Neural crest cell (in vitro differentiated cells): ENCODE measurements around the gene KRTAP2-3. TPM values are rescaled to one million over a fixed set of nuclear protein-coding genes. Genes with fewer than 3 reads are reported as not detected.

Source experiments
- DNase-seq: peaks from one replicate; pipeline ENCODE4 v3.0.0; 2021; ENCODE audit warnings: low read depth, mixed read lengths, low spot score
- H3K27ac Mint-ChIP-seq: one replicate; pipeline ENCODE4 v1.8.0; 2021; ENCODE audit warnings: mild to moderate bottlenecking, mixed read lengths; ENCODE audit not compliant: unreplicated experiment
- H3K27me3 Mint-ChIP-seq: 2 replicates; pipeline ENCODE4 v1.8.0; 2021; ENCODE audit warnings: low read depth, mild to moderate bottlenecking, mixed read lengths
- H3K36me3 Mint-ChIP-seq: 2 replicates; pipeline ENCODE4 v1.8.0; 2021; ENCODE audit warnings: low read depth, mild to moderate bottlenecking, mixed read lengths
- H3K4me1 Mint-ChIP-seq: 2 replicates; pipeline ENCODE4 v1.8.0; 2021; ENCODE audit warnings: mixed read lengths
- H3K4me3 Mint-ChIP-seq: one replicate; pipeline ENCODE4 v1.8.0; 2021; ENCODE audit warnings: mild to moderate bottlenecking, mixed read lengths
- H3K9me3 Mint-ChIP-seq: 2 replicates; pipeline ENCODE4 v1.8.0; 2021; ENCODE audit warnings: mixed read lengths
- CTCF ChIP-seq: fragments of 200-600 bp; sonication (generic); conservative IDR thresholded peaks from 2 replicates; pipeline ENCODE4 v1.5.0; 2021; ENCODE audit warnings: antibody characterized with exemption, mild to moderate bottlenecking
- total RNA-seq: library from RNA; stranded (reverse); gene quantifications from 2 replicates; pipeline ENCODE4 v1.2.1, GENCODE V29; 2021

Gene KRTAP2-3
- total RNA-seq, 1 donor from 2014 or later = not detected

DNA sequence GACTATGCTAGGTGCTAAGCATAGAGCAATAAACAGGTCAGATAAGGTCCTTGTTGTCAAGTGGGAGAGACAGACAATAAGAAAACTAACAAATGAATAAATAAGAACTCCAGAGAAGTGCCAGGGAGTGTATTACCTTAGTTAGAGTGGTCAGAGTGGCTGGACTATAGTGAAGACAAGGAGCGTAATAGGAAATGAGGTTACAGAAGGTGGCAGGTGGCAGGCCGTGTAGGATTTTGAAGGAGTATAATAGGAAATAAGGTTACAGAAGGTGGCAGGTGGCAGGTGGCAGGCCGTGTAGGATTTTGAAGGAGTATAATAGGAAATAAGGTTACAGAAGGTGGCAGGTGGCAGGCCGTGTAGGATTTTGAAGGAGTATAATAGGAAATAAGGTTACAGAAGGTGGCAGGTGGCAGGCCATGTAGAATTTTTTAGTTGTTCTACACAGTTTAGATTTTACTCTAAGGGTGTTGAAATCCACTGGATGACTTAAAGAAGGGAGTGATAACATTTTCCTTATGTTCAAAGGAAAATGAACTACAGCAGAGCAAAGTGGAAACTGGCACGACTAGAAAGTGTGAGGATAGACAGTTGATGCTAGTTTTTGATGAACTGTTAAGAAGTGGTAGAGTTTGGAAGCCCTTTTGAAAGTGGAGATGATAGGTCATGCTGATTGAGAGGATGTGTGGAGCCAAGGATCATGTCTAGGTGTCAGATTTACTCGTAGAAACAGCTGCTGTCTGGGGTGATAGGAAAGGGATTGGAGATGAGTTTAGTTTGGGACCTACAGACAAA is 47.4 kb downstream of the KRTAP2-3 start:
- no peak for DNase-seq
- H3K27ac Mint-ChIP-seq = no peak overlapping the region
- H3K36me3 Mint-ChIP-seq = no peaks in the 10 kb centered on the region
- no peak overlapping the region for H3K4me3 Mint-ChIP-seq
- H3K4me1 Mint-ChIP-seq = peaks cover 5% of the 10 kb centered on the region
- TF ChIP-seq CTCF = no peak
- H3K9me3 Mint-ChIP-seq = no peaks in the 10 kb centered on the region
- no peaks in the 10 kb centered on the region for H3K27me3 Mint-ChIP-seq

DNA sequence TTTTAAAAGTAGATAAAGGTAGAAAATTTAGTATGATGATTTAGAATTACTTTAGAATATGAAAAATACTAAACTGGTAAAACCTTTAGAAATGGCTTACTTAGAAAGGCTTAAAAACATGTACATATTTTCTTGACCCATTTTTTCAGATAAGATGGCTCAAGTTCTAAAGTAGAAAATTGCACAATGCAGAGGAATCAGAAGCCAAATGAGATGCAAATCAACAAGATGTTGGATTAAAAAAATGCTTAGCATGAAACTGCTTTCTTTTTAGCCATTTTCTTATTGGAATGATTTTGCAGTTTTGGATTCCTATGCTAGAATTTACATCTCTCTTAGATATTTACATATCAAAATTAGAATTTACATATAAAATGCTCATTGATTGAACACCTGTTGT is 49.5 kb downstream of the KRTAP2-3 start:
- Mint-ChIP-seq H3K27ac (no peak overlapping the region), H3K4me1 (no peaks in the 10 kb centered on the region), H3K9me3 (no peaks in the 10 kb centered on the region), H3K4me3 (no peak overlapping the region), H3K27me3 (no peaks in the 10 kb centered on the region), H3K36me3 (no peaks in the 10 kb centered on the region)
- DNase-seq = no peak
- no peak for TF ChIP-seq CTCF

DNA sequence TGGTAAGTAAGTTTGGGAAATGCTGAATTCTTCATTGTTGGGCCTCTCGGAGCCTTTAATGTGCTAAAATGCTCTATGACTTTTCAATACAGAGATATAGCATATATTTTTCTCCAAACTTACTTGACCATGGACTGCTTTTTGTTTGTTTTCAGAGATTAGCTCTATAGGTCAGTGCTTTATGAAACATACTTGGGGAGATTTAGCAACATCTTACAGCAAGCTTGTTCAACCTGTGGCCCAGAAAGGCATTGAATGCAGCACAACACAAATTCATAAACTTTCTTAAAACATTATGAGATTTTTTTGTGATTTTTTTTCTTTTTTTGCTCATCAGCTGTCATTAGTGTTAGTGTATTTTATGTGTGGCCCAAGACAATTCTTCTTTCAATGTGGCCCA is 50.0 kb downstream of the KRTAP2-3 start:
- Mint-ChIP-seq H3K4me3 (no peak overlapping the region), H3K36me3 (no peaks in the 10 kb centered on the region), H3K4me1 (no peaks in the 10 kb centered on the region), H3K27me3 (no peaks in the 10 kb centered on the region), H3K27ac (no peak overlapping the region), H3K9me3 (no peaks in the 10 kb centered on the region)
- no peak for DNase-seq
- TF ChIP-seq CTCF = no peak

DNA sequence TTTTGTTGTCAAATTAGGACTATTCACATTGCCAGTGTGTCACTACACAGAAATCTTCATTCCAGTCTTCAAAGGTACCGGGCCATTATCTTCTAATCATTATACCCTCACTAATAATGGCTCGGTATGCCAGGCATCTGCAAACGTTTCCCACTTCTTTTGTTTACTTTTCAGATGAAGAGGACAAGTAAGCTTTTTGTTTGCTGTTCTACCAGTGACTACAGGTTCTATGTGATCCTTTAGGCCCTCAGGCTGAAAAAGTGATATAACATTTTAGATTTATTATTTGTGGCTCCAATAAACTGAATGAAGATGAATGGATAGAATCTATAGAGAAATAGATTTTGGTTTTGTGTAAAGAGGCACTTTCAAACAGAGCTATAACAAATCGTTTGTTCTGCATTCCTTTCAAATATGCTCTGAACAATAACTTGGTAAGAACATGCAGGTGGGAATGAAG is 50.6 kb downstream of the KRTAP2-3 start:
- no peak for TF ChIP-seq CTCF
- Mint-ChIP-seq H3K9me3 (no peaks in the 10 kb centered on the region), H3K4me1 (no peaks in the 10 kb centered on the region), H3K36me3 (no peaks in the 10 kb centered on the region), H3K27ac (no peak overlapping the region), H3K27me3 (peaks cover 2% of the 10 kb centered on the region), H3K4me3 (no peak overlapping the region)
- DNase-seq = no peak

Other genes starting within 250 kb of the KRTAP2-3 start
- 33.2 and 39.1 TPM in 2 replicates for gene KRT10, start 237.5 kb downstream of the KRTAP2-3 start, total RNA-seq
- gene KRT12, start 192.9 kb downstream of the KRTAP2-3 start, total RNA-seq = not detected in 2 replicates
- not detected in 2 replicates for gene KRT20, start 174.9 kb downstream of the KRTAP2-3 start, total RNA-seq
- gene KRT23, start 122.5 kb downstream of the KRTAP2-3 start, total RNA-seq = not detected in 2 replicates
- not detected in 2 replicates for gene KRT39, start 93.2 kb downstream of the KRTAP2-3 start, total RNA-seq
- gene KRT40, start 75.8 kb downstream of the KRTAP2-3 start, total RNA-seq = not detected in 2 replicates
- gene KRTAP3-3, start 66.0 kb downstream of the KRTAP2-3 start, total RNA-seq = not detected in 2 replicates
- gene KRTAP3-2, start 60.2 kb downstream of the KRTAP2-3 start, total RNA-seq = not detected in 2 replicates
- not detected in 2 replicates for gene KRTAP3-1, start 51.0 kb downstream of the KRTAP2-3 start, total RNA-seq
- gene KRTAP1-5, start 32.9 kb downstream of the KRTAP2-3 start, total RNA-seq = not detected in 2 replicates
- gene KRTAP1-4, start 29.9 kb downstream of the KRTAP2-3 start, total RNA-seq = not detected in 2 replicates
- gene KRTAP1-3, start 25.2 kb downstream of the KRTAP2-3 start, total RNA-seq = not detected in 2 replicates
- not detected in 2 replicates for gene KRTAP1-1, start 18.7 kb downstream of the KRTAP2-3 start, total RNA-seq
- not detected in 2 replicates for gene KRTAP2-1, start 12.8 kb downstream of the KRTAP2-3 start, total RNA-seq
- gene KRTAP2-2, start 4.9 kb downstream of the KRTAP2-3 start, total RNA-seq = not detected in 2 replicates
- not detected in 2 replicates for gene KRTAP2-4, start 5.8 kb upstream of the KRTAP2-3 start, total RNA-seq
- not detected in 2 replicates for gene KRTAP4-7, start 24.0 kb upstream of the KRTAP2-3 start, total RNA-seq
- not detected in 2 replicates for gene KRTAP4-8, start 38.0 kb upstream of the KRTAP2-3 start, total RNA-seq
- gene KRTAP4-16, start 42.1 kb upstream of the KRTAP2-3 start, total RNA-seq = not detected in 2 replicates
- gene KRTAP4-9, start 45.3 kb upstream of the KRTAP2-3 start, total RNA-seq = not detected in 2 replicates
- gene KRTAP4-11, start 58.3 kb upstream of the KRTAP2-3 start, total RNA-seq = not detected in 2 replicates
- gene KRTAP4-12, start 64.1 kb upstream of the KRTAP2-3 start, total RNA-seq = not detected in 2 replicates
- gene KRTAP4-6, start 80.4 kb upstream of the KRTAP2-3 start, total RNA-seq = not detected in 2 replicates
- not detected in 2 replicates for gene KRTAP4-5, start 89.7 kb upstream of the KRTAP2-3 start, total RNA-seq
- not detected in 2 replicates for gene KRTAP4-4, start 100.6 kb upstream of the KRTAP2-3 start, total RNA-seq
- not detected in 2 replicates for gene KRTAP4-3, start 108.1 kb upstream of the KRTAP2-3 start, total RNA-seq
- not detected in 2 replicates for gene KRTAP4-2, start 118.1 kb upstream of the KRTAP2-3 start, total RNA-seq
- gene KRTAP4-1, start 124.8 kb upstream of the KRTAP2-3 start, total RNA-seq = not detected in 2 replicates
- gene KRTAP9-1, start 129.8 kb upstream of the KRTAP2-3 start, total RNA-seq = not detected in 2 replicates
- gene KRTAP9-2, start 166.5 kb upstream of the KRTAP2-3 start, total RNA-seq = not detected in 2 replicates
- gene KRTAP9-3, start 172.3 kb upstream of the KRTAP2-3 start, total RNA-seq = not detected in 2 replicates
- not detected in 2 replicates for gene KRTAP9-8, start 177.9 kb upstream of the KRTAP2-3 start, total RNA-seq
- gene KRTAP9-4, start 189.6 kb upstream of the KRTAP2-3 start, total RNA-seq = not detected in 2 replicates
- gene KRTAP9-9, start 195.3 kb upstream of the KRTAP2-3 start, total RNA-seq = not detected in 2 replicates
- gene KRTAP9-6, start 205.3 kb upstream of the KRTAP2-3 start, total RNA-seq = not detected in 2 replicates
- gene KRTAP9-7, start 215.6 kb upstream of the KRTAP2-3 start, total RNA-seq = not detected in 2 replicates
- gene KRTAP29-1, start 242.7 kb upstream of the KRTAP2-3 start, total RNA-seq = not detected in 2 replicates
- not detected in 2 replicates for gene KRTAP16-1, start 249.2 kb upstream of the KRTAP2-3 start, total RNA-seq